UCSD-AML1 (cell line): ENCODE measurements around the gene AFMID.

ENCODE experiments used
- DNase-seq: peaks from one replicate; lab custom pipeline; 2025; ENCODE audit not compliant: unreplicated experiment; lab: John Stamatoyannopoulos, UW

The AFMID gene

GRCh38 chr17:78179372-78179771 lies 7.8 kb upstream of the AFMID start:
- no peak for DNase-seq

DNA sequence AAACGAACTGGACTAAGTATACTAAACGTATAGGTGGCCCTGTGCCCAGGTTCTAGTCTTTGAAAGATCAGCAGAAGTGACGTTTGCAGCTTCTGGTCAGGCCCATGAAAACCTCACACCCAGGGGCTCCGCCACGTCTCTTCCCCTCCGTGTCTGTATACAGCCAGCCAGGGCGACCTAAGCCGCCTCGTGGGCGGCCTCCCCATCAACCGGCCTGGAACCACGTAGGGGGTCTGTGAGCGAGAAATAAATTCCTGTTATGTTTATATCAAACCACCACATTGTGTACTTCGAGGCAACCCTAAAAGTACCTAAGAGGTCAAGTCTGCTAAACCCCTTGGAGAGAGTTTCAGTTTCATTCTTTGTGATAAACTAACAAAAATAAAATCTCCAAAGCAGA lies 7.1 kb upstream of the AFMID start:
- no peak for DNase-seq

- DNase-seq, result no peak
Measured at GRCh38 chr17:78180508-78180907, 6.7 kb upstream of the AFMID start.

DNA sequence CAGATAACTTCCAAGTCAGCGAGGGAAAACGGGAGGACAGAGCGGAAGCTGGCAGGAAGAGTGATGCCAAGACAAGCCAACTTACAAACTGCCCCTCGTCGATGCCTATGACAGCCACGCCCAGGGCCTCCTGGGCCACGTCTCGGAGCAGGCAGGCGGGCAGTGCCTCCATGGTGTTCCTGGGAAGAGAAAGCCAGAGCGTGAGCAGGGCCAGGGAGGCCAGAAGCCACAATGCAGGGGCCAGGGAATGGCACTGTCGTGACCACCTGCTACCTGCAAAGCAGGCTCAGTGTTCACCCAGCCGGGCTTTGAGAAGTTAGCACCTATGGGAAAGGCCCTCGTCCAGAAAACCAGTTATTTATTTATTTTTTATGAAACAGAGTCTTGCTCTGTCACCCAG lies 4.7 kb upstream of the AFMID start:
- DNase-seq, result no peak

DNA sequence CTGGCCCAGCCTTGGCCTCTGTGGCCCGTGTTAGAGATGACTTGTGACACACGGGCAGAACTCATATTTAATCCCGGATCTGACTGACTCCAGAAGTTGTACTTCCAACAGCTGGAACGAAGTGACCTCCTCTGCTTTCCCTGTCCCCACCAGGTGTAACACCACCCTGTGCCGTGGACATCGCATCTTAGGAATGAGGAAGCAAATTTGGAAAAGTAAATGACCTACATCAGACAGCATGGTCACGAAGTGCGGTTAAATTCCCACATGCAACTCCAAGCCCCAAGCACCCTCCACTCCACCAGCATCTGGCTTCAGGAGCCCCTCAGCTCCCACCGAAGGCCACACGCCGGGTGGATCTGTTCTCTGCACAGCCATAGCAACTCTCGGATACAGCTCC lies 3.2 kb upstream of the AFMID start:
- DNase-seq, result no peak

- no peak for DNase-seq
Measured at GRCh38 chr17:78184351-78184750, 2.8 kb upstream of the AFMID start.

DNA sequence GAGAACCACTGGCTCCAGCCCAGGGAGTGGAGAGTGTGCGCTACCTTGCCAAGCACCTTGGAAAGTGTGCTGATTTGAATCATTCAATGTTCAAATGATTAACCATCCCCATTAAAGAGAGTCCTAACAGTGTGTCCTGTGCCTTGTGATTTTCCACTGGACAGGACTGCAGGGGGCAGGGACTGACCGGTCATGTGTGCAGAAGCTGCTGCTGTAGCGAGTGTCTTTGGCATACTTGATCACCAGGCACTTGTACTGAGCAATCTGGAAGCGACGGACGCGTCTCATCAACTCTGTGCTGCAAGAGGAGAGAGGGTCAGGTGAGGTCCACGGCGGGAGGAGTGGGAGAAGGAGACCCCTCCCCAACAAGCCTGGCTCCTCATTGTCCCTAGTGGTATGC lies 2.3 kb upstream of the AFMID start:
- DNase-seq, result no peak

DNA sequence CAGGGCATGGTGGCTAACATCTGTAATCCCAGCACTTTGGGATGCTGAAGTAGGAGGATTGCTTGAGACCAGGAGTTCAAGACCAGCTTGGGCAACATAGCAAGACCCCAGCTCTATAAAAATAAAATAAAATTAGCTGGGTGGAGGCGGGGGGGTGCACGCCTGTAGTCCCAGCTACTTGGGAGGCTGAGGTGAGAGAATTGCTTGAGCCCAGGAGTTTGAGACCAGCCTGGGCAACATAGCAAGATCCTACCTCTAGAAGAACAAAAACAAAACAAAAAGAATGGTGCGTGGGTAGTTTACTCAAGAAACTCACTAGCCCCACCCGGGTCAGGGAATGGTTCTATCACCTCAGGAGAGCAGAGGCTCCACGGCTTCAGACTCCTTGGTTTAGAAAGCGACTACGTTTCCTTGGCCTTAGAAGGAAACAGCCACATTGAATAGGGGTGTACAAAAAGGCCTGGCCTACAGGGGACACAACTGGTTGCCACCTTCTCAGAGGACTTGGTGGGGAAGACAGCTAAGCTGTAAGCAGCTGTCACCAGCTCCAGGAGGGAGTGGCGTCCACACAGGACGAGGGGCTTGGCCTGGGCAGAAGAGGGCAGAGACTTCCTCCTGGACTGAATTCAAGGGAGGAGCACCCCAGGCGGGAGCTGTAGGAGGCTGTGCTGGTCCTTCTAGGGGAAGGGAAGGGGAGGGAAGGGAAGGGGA lies 1.0 kb upstream of the AFMID start:
- peak; percentile 47 for DNase-seq

GRCh38 chr17:78196716-78197115 lies 9.6 kb downstream of the AFMID start:
- no peak for DNase-seq

- no peak for DNase-seq
Measured at GRCh38 chr17:78197147-78197832, 10.1 kb downstream of the AFMID start.

DNA sequence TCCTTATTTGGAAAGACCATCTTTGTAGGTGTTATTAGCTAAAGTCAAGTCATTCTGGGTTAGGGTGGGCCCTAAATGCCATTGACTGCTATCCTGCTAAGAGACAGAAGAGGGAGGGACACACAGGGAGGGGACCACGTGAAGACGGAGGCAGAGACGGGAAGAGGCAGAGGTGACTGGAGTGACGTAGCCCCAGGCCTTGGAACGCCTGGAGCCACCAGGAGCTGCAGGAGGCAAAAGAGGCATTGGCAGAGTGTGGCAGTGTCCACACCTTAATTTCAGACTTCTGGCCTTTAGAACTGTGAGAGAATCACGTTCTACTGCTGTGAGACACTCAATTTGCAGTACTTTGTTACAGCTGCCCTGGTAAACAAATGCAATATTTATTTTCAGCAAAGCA lies 13.3 kb downstream of the AFMID start:
- no peak for DNase-seq

GRCh38 chr17:78202666-78203065 lies 15.5 kb downstream of the AFMID start:
- peak; percentile 73 for DNase-seq

- no peak for DNase-seq
Measured at GRCh38 chr17:78204387-78205123, 17.4 kb downstream of the AFMID start.

- no peak for DNase-seq
Measured at GRCh38 chr17:78205124-78205775, 18.1 kb downstream of the AFMID start.

GRCh38 chr17:78206298-78206697 lies 19.1 kb downstream of the AFMID start:
- no peak for DNase-seq

- no peak for DNase-seq
Measured at GRCh38 chr17:78208486-78208885, 21.3 kb downstream of the AFMID start.

DNA sequence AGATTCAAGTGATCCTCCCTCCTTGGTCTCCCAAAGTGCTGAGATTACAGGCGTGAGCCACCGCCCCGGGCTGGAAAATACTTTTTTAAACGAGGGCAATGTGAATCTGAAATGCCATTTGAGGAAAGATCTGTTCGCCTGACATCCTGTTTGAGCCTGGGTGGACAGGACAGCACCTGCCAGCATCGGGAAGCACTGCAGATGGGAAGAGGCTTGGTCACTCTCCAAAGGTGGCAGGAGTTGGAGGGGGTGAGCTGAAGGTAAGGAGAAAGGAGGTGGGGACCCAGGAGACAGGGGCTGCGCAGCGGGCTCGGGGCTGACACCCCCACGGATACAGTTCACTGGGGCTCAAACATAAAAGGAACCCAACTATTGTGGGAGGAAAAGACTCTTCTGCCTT lies 22.9 kb downstream of the AFMID start:
- no peak for DNase-seq

DNA sequence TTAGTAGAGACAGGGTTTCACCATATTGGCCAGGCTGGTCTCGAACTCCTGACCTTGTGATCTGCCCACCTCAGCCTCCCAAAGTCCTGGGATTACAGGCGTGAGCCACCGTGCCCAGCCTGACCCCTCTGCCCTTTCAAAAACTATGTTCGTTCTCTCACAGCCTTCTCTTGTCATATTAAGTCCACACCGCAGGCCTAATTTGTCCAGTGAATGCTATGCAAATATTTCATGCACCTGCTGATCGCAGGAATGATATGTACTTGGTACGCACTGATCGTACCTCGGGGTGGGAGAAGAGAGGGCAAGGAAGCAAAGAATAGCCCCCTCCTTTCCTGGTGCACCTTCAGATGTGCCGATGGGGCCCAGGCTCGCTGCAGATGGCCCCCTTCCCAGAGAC lies 23.9 kb downstream of the AFMID start:
- DNase-seq, result no peak

DNA sequence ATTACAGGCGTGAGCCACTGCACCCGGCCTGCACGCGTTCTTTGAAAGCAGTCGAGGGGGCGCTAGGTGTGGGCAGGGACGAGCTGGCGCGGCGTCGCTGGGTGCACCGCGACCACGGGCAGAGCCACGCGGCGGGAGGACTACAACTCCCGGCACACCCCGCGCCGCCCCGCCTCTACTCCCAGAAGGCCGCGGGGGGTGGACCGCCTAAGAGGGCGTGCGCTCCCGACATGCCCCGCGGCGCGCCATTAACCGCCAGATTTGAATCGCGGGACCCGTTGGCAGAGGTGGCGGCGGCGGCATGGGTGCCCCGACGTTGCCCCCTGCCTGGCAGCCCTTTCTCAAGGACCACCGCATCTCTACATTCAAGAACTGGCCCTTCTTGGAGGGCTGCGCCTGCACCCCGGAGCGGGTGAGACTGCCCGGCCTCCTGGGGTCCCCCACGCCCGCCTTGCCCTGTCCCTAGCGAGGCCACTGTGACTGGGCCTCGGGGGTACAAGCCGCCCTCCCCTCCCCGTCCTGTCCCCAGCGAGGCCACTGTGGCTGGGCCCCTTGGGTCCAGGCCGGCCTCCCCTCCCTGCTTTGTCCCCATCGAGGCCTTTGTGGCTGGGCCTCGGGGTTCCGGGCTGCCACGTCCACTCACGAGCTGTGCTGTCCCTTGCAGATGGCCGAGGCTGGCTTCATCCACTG lies 27.0 kb downstream of the AFMID start, which contains the start of gene BIRC5:
TSS of gene BIRC5 (plus strand) at position 238 of the 690 bp plus-strand sequence. CDS start at position 302, 64 bp downstream.
- DNase-seq, result peak; percentile 90

DNA sequence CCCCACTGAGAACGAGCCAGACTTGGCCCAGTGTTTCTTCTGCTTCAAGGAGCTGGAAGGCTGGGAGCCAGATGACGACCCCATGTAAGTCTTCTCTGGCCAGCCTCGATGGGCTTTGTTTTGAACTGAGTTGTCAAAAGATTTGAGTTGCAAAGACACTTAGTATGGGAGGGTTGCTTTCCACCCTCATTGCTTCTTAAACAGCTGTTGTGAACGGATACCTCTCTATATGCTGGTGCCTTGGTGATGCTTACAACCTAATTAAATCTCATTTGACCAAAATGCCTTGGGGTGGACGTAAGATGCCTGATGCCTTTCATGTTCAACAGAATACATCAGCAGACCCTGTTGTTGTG lies 27.5 kb downstream of the AFMID start:
- DNase-seq, result no peak
